ENCODE results near the gene KYAT1.

Gene KYAT1

GRCh38 chr9:128841694-128842492 lies 39.9 kb downstream of the KYAT1 start:
- peaks cover 16% of the 10 kb centered on the region for H3K4me1 ChIP-seq
- no peak overlapping the region for H3K4me3 ChIP-seq (ENCODE audit: low read depth, low read length)
- H3K36me3 ChIP-seq, result peaks cover 36% of the 10 kb centered on the region
- no peaks in the 10 kb centered on the region for H3K9me3 ChIP-seq
- DNase-seq, result no peak
- TF ChIP-seq CTCF (IDR thresholded peaks at IDR 0.05; ENCODE audit: low read depth, low read length), result no peak
- no peaks in the 10 kb centered on the region for H3K27me3 ChIP-seq

- Histone ChIP-seq H3K36me3 (peaks cover 46% of the 10 kb centered on the region), H3K4me3 (ENCODE audit: low read depth, low read length) (no peak overlapping the region), H3K27me3 (no peaks in the 10 kb centered on the region), H3K9me3 (no peaks in the 10 kb centered on the region), H3K4me1 (peaks cover 9% of the 10 kb centered on the region)
- no peak for TF ChIP-seq CTCF (IDR thresholded peaks at IDR 0.05; ENCODE audit: low read depth, low read length)
- no peak for DNase-seq
Measured at GRCh38 chr9:128840524-128840923, 41.2 kb downstream of the KYAT1 start.

GRCh38 chr9:128838338-128838737 lies 43.4 kb downstream of the KYAT1 start:
- DNase-seq, result no peak
- H3K4me3 ChIP-seq (ENCODE audit: low read depth, low read length), result no peak overlapping the region

GRCh38 chr9:128836509-128837145 lies 45.1 kb downstream of the KYAT1 start:
- no peaks in the 10 kb centered on the region for H3K4me1 ChIP-seq
- no peak for DNase-seq
- no peaks in the 10 kb centered on the region for H3K9me3 ChIP-seq
- no peak for TF ChIP-seq CTCF (IDR thresholded peaks at IDR 0.05; ENCODE audit: low read depth, low read length)
- H3K4me3 ChIP-seq (ENCODE audit: low read depth, low read length), result no peak overlapping the region
- no peaks in the 10 kb centered on the region for H3K27me3 ChIP-seq
- peaks cover 50% of the 10 kb centered on the region for H3K36me3 ChIP-seq

More at GRCh38 chr9:128838338-128838737, 43.4 kb downstream of the KYAT1 start:
- Histone ChIP-seq H3K4me1 (no peaks in the 10 kb centered on the region), H3K27me3 (no peaks in the 10 kb centered on the region), H3K36me3 (peaks cover 53% of the 10 kb centered on the region), H3K9me3 (no peaks in the 10 kb centered on the region)
- no peak for TF ChIP-seq CTCF (IDR thresholded peaks at IDR 0.05; ENCODE audit: low read depth, low read length)

- no peaks in the 10 kb centered on the region for H3K27me3 ChIP-seq
- H3K36me3 ChIP-seq, result peaks cover 45% of the 10 kb centered on the region
- no peak overlapping the region for H3K4me3 ChIP-seq (ENCODE audit: low read depth, low read length)
- no peaks in the 10 kb centered on the region for H3K4me1 ChIP-seq
- no peaks in the 10 kb centered on the region for H3K9me3 ChIP-seq
- no peak for DNase-seq
- no peak for TF ChIP-seq CTCF (IDR thresholded peaks at IDR 0.05; ENCODE audit: low read depth, low read length)
Measured at GRCh38 chr9:128835246-128836210, 46.2 kb downstream of the KYAT1 start.

All from BE2C (cell line).